OCI-LY7 (cell line): ENCODE data around the gene IFT81.

Experiments
- CTCF ChIP-seq: fragments of 200-600 bp; sonication (generic); conservative IDR thresholded peaks from 2 replicates; pipeline ENCODE4 v1.5.1; 2014; ENCODE audit warnings: mild to moderate bottlenecking, antibody characterized with exemption, low read length, moderate library complexity, mixed read lengths
- EZH2phosphoT487 ChIP-seq: fragments of 200-600 bp; sonication (generic); IDR thresholded peaks from 2 replicates; pipeline ENCODE4 v1.6.1; 2018; ENCODE audit warnings: low read depth, borderline replicate concordance, mild to moderate bottlenecking, mixed run types, antibody characterized with exemption, low read length, moderate library complexity, mixed read lengths

GRCh38 chr12:110116623-110117022 is 7.5 kb upstream of the IFT81 start:
- no peak for TF ChIP-seq CTCF
- no peak for TF ChIP-seq EZH2phosphoT487
